IPS-15b (cell line): ENCODE results near the gene CEP76.
"Not testable (repeated sequence)": the region's sequence is repeated elsewhere in the genome, so short reads cannot be mapped to it uniquely, and the experiment has no call there.

Experiments
- H3K27me3 ChIP-seq: one replicate; pipeline ENCODE4 v1.6.1; 2013; ENCODE audit warnings: low read length; ENCODE audit not compliant: control insufficient read depth, insufficient read depth
- H3K36me3 ChIP-seq: one replicate; pipeline ENCODE4 v1.6.1; 2013; ENCODE audit warnings: low read length; ENCODE audit not compliant: control insufficient read depth, insufficient read depth
- H3K4me1 ChIP-seq: one replicate; pipeline ENCODE4 v1.6.1; 2013; ENCODE audit warnings: mild to moderate bottlenecking, low read length; ENCODE audit not compliant: control insufficient read depth, insufficient read depth
- H3K4me3 ChIP-seq: one replicate; pipeline ENCODE4 v1.5.1; 2013; ENCODE audit warnings: low read depth, low read length
- H3K9ac ChIP-seq: one replicate; pipeline ENCODE4 v1.6.1; 2013; ENCODE audit warnings: low read depth, mild to moderate bottlenecking, low read length
- H3K9me3 ChIP-seq: one replicate; pipeline ENCODE4 v1.6.1; 2013; ENCODE audit warnings: mild to moderate bottlenecking, low read length; ENCODE audit not compliant: control insufficient read depth, insufficient read depth

The CEP76 gene

DNA sequence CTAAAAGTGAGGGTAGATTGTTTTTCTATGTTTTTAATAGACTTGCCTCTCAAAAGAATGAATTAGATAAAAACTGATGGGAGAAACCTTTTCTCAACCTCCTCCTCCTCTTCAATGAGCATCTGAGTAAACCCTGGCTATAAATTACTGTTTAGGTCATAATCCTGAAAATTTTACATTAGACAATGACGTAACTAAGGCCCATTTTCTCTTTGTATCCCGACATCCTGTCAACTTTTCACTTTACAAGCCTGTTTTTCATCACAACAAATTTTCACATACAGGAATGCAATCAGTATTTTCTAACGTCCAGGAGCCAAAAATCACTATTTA, 46.0 kb downstream of the CEP76 start:
- H3K4me3 ChIP-seq: peak overlapping the region; percentile 66
- no peaks in the 10 kb centered on the region for H3K9me3 ChIP-seq
- no peak overlapping the region for H3K9ac ChIP-seq
- peaks cover 9% of the 10 kb centered on the region for H3K27me3 ChIP-seq
- no peaks in the 10 kb centered on the region for H3K36me3 ChIP-seq
- H3K4me1 ChIP-seq: peaks cover 7% of the 10 kb centered on the region

DNA sequence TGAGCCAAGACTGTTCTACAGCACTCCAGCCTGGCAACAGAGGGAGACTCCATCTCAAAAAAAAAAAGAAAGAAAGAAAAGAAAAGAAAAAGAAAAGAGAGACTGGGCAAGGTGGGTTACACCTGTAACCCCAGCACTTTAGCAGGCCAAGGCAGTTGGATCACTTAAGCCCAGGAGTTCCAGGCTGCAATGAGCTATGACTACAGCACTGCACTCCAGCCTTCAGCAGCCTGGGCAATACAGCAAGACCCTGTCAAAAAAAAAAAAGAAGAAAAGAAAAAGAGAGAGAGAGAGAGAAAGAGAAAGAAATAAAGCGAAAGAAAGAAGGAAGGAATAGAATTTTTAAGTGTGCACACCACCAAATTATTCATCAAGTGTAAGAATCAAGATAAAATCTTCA, 47.6 kb downstream of the CEP76 start:
- H3K9ac ChIP-seq: no peak overlapping the region
- H3K36me3 ChIP-seq: no peaks in the 10 kb centered on the region
- no peaks in the 10 kb centered on the region for H3K9me3 ChIP-seq
- H3K4me1 ChIP-seq: peaks cover 8% of the 10 kb centered on the region
- no peak overlapping the region for H3K4me3 ChIP-seq
- peaks cover 9% of the 10 kb centered on the region for H3K27me3 ChIP-seq

DNA sequence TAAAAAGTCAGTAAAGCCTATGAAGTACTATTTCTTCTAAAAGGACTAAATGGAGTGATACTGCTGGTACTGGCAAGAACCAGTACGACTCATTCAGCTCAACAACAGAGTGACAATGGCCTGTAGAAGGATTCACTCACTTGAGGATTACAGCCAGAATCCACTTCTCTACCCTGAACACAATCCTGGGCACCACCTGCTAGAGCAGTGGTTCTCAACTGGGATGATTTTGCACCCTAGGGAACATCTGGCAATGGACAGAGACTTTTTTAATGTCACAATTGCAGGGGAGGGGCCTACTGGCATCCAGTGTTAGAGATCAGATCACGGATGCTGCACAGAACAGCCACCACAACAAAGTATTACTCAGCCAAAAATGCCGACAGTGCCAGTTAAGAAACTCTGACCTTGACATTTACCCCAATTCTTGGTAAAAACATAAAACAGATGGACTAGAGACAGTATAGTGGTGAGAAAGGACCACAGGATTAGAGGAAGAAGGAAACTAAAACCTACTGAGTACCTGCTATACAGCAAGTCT, 49.6 kb downstream of the CEP76 start:
- no peaks in the 10 kb centered on the region for H3K36me3 ChIP-seq
- peaks cover 8% of the 10 kb centered on the region for H3K4me1 ChIP-seq
- H3K4me3 ChIP-seq: no peak overlapping the region
- no peaks in the 10 kb centered on the region for H3K9me3 ChIP-seq
- no peak overlapping the region for H3K9ac ChIP-seq
- peaks cover 9% of the 10 kb centered on the region for H3K27me3 ChIP-seq

DNA sequence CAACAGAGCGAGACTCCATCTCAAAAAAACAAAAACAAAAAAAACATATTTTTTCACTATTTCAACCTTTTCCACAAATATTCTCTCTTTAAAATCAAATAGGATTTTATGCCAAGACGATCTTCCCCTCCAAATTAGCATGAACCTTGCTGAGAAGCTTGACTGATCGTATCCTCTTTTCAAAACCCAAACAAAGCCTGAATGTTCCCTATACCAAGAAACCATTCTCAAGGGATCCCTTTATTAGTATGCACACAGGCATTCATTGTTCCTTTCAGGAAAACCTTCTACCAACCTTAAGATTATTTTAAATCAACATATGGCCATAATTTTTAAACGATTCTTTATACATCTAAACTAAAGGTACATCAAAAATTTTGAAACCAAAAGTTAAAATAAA, 50.9 kb downstream of the CEP76 start:
- H3K4me3 ChIP-seq: no peak overlapping the region

DNA sequence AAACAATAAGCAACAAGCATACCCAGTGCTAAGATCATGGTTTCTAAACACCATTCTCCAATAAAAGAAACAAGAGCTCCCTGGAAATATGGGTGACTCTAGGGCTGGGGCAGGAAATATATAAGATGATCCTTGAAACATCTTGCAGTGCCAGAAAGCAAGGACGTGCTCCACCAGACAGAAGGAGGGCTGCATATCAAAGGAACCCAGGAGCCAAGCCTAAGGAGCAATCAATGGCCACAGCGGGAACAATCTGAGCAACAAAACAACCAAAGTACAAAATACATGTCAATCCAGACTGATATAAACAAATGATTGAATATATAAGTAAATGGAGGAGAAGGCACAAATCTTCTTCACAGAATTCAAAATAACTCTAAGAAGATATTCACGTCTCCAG, 54.8 kb downstream of the CEP76 start:
- Histone ChIP-seq H3K4me3 (no peak overlapping the region), H3K27me3 (no peaks in the 10 kb centered on the region), H3K9ac (no peak overlapping the region), H3K4me1 (peaks cover 8% of the 10 kb centered on the region), H3K9me3 (no peaks in the 10 kb centered on the region), H3K36me3 (no peaks in the 10 kb centered on the region)

More for the DNA sequence above, 50.9 kb downstream of the CEP76 start:
- H3K9me3 ChIP-seq: no peaks in the 10 kb centered on the region
- H3K36me3 ChIP-seq: no peaks in the 10 kb centered on the region
- peaks cover 6% of the 10 kb centered on the region for H3K27me3 ChIP-seq
- no peak overlapping the region for H3K9ac ChIP-seq
- peaks cover 8% of the 10 kb centered on the region for H3K4me1 ChIP-seq

DNA sequence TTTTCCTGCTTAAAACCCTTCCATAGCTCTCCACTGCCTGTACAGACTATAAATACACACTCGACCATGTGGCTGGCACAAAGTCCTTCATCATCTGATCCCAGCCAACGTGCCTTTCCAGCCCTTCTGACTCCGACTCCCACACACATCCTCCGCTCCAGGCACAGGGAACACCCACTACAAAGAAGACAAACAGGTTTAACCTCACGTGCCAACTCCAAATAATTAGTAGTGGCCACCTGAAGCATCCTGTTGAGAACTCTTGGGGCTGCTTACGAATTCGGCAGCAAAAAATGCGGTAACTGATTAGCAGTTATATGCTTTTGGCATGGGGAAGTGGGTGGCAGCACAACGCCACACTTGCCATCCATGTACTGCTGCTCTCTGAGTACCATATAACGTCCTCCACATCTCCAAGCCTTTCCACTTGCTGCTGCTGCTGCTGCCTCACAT, 56.7 kb downstream of the CEP76 start:
- H3K9ac ChIP-seq: no peak overlapping the region
- H3K4me1 ChIP-seq: no peaks in the 10 kb centered on the region
- no peak overlapping the region for H3K4me3 ChIP-seq
- no peaks in the 10 kb centered on the region for H3K27me3 ChIP-seq
- H3K36me3 ChIP-seq: no peaks in the 10 kb centered on the region
- no peaks in the 10 kb centered on the region for H3K9me3 ChIP-seq

DNA sequence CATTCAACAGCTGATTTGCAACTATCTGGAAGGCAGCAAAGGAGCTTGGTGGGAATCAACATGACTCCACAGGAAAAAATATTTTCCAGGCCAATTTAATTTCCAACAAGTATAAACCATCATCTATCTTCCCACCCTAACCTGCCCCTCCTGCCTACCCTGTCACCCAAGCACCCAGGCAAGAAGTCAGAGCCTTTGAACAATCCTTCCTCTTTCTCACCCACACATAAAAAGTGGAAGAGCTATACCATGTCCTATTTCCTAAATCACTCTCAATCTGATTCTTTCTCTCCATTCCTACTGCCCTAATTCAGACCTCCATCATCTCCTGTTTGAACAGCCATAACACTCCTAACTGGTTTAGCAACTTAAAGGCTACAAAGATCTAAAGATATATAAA, 57.3 kb downstream of the CEP76 start:
- Histone ChIP-seq H3K4me1 (no peaks in the 10 kb centered on the region), H3K9ac (no peak overlapping the region), H3K36me3 (no peaks in the 10 kb centered on the region), H3K9me3 (no peaks in the 10 kb centered on the region), H3K4me3 (no peak overlapping the region), H3K27me3 (no peaks in the 10 kb centered on the region)

DNA sequence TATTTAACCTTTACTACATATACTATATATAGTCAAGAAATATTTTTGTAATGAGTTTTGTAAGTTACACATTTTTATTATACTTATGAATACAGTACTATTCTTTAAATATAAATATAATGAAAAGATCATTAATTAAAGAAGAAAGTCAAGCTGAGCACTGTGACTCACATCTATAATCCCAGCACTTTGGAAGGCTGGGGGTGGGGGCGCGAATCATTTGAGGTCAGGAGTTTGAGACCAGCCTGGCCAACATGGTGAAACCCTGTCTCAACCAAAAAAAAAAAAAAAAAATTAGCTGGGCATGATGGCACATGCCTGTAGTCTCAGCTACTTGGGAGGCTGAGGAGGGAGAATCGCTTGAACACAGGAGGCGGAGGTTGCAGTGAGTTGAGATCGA, 58.8 kb downstream of the CEP76 start:
- not testable (repeated sequence) for H3K4me3 ChIP-seq, H3K36me3 ChIP-seq, H3K27me3 ChIP-seq, H3K9ac ChIP-seq, H3K4me1 ChIP-seq, H3K9me3 ChIP-seq

DNA sequence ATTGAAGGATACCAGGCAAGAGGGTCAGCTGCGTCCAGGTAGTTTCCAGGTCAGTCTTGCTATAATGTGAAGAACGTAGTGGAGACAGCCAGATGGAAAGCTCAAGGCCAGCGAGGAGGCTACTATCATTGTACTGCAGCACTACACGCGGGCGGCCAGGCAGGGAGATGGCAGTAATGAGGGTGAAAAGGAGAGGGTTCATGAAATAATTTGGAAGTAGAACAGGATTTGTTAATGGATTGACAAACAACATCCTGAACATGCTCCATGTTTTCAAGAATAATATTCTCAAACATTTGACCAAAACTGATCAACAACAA, 61.7 kb downstream of the CEP76 start:
- Histone ChIP-seq H3K9ac (no peak overlapping the region), H3K4me1 (no peaks in the 10 kb centered on the region), H3K9me3 (no peaks in the 10 kb centered on the region), H3K4me3 (no peak overlapping the region), H3K27me3 (no peaks in the 10 kb centered on the region), H3K36me3 (no peaks in the 10 kb centered on the region)

DNA sequence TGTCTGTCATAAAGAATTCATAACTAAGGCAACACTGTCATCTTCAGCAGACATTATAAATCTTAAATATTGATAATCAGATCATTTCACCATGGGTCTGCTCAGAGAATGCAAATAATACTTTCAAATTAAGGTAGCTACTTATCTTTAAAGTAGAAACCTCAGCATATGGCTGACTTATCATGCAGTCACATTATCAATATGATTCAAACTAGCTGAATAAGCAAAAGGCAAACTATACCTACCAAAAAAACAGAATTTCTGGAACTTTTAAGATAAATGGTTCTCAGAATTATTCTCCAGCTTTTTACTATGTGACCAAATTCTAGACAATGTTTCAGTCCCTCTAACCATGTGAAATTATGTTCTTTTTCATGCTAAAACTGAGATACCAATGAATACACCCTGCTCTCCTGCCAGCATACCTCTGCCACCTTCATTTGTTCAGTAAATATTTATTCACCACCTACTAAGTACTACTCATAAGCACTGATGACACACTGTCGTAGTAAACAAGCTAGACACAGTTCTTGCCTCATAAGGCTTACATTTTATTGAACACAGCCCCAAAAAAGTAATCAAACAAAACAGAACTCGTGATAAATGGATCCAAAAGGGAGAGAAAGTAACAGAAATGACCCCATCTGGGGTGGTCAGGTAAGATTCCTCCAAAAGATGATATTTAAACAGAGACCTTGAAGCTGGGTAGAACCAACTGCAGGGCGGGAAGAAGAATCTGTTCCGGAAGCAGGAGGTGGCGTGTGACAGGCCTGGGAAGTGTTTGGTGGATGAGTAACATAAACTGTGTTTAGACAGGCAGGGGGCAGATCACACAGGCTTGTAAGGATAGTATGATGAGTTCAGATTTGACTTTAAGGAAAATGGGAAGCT, 62.3 kb downstream of the CEP76 start:
- H3K27me3 ChIP-seq: no peaks in the 10 kb centered on the region
- no peaks in the 10 kb centered on the region for H3K36me3 ChIP-seq
- no peak overlapping the region for H3K4me3 ChIP-seq
- H3K9me3 ChIP-seq: no peaks in the 10 kb centered on the region
- no peaks in the 10 kb centered on the region for H3K4me1 ChIP-seq
- H3K9ac ChIP-seq: no peak overlapping the region

DNA sequence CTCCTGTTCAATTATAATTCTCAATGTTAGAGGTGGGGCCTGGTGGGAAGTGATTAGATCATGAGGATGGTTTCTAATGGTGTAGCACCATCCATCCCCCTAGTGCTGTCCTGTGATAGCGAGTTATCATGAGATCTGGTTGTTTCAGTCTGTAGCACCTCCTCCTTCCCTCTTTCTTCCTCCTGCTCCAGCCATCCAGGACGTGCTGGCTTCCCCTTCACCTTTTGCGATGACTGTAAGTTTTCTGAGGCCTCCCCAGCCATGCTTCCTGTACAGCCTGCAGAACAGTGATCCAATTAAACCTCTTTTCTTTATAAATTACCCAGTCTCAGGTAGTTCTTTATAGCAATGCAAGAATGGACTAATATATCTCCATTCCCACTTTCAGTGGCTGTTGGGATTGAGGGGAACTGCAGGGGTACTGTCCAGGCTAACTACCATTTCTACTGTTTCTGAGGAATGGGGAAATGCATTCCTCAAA, 63.8 kb downstream of the CEP76 start:
- Histone ChIP-seq H3K4me1 (no peaks in the 10 kb centered on the region), H3K9ac (no peak overlapping the region), H3K36me3 (no peaks in the 10 kb centered on the region)

DNA sequence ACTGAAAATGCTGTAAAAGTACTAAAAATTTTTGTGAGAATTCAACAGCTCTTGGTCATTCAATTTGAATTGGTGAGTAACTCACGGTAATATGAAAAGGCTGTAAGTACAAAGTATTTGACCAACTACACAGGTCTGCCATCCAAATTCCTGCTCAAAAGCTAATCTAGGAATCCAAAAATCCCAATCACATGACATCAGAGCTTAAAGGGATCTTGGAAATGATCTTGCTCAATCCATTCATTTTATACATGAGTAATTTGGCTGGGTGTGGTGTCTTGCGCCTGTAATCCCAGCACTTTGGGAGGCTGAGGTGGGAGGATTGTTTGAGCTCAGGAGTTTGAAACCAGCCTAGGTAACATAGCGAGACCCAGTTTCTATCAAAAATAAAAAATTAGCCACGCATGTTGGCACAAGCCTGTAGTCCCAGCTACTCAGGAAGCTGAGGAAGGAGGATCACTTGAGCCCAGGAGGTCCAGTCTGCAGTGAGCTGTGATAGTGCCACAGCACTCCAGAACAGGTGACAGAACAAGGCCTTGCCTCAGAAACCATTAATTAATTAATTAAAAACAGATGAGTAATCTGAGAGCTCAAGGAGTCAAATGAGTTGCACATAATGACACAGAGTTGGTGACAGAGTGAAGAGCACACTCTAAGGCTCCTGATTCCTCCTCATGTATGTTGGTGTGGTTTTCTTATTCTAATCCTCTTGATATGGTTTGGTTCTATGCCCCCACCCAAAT, 64.5 kb downstream of the CEP76 start:
- Histone ChIP-seq H3K36me3 (no peaks in the 10 kb centered on the region), H3K9ac (no peak overlapping the region), H3K4me3 (no peak overlapping the region), H3K4me1 (no peaks in the 10 kb centered on the region), H3K9me3 (no peaks in the 10 kb centered on the region), H3K27me3 (no peaks in the 10 kb centered on the region)

More for the DNA sequence above, 63.8 kb downstream of the CEP76 start:
- Histone ChIP-seq H3K27me3 (no peaks in the 10 kb centered on the region), H3K9me3 (no peaks in the 10 kb centered on the region), H3K4me3 (no peak overlapping the region)
